G401 (cell line): ENCODE results near the gene SIL1. TPM values are rescaled to one million over a fixed set of nuclear protein-coding genes. Genes with fewer than 3 reads are reported as not detected.
A peak's percentile ranks its signal among the peaks of the same experiment; 100 is the strongest.
"Not testable (repeated sequence)": the region's sequence is repeated elsewhere in the genome, so short reads cannot be mapped to it uniquely, and the experiment has no call there.

Source experiments
- DNase-seq: peaks from one replicate; pipeline ENCODE4 v3.0.0-alpha.2; 2015; ENCODE audit warnings: low spot score
- in situ Hi-C: cut with HindIII; loops from 2 replicates; pipeline ENCODE4 v1.10.0; 2016; ENCODE audit warnings: low sequenced_read_pairs, mixed read lengths
- total RNA-seq: library from RNA; depleted of rRNA; stranded (reverse); fragments of >200 nt; shearing (Covaris generic); gene quantifications from 2 replicates; pipeline ENCODE4 v1.2.3, GENCODE V29; 2014

Gene SIL1
- total RNA-seq, 1 experiment from 2014 or later, result 66.4 TPM

DNA sequence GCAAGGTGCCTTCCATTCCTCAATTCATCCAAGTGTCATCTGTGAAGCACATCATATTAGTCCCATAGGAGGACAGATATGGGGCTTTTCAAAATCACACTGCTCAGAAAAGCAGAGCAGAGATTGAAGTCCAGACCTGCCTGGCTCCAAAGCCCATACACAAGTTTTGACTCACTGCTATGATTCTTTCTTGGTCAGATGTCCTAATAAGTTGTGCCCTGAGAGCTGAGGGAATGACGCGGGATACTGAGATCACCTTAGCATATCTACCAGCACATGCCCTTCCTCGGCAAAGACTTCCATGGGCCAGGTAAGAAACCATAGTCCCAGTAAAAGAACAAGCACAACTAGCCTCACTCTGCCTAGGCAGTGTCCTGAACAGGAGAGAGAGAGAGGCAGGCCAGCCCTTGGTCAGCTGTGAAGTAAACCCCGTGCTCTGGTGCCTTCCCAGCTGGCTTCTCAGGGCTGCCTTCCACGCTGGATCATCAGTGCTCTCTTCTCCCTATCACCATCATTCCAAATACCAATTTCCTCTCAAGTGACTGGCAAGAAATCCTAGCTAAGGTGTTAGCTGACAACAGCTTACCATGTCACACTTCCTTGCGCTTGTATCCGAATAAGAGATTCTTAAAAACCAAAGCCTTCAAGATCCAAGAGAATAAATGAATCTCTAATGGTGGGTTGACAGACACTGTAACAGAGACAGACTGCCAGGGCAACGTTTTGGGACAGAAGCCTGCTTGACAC is 73.2 kb downstream of the SIL1 start:
- in situ Hi-C loops, result no loop called here
- DNase-seq, result no peak

DNA sequence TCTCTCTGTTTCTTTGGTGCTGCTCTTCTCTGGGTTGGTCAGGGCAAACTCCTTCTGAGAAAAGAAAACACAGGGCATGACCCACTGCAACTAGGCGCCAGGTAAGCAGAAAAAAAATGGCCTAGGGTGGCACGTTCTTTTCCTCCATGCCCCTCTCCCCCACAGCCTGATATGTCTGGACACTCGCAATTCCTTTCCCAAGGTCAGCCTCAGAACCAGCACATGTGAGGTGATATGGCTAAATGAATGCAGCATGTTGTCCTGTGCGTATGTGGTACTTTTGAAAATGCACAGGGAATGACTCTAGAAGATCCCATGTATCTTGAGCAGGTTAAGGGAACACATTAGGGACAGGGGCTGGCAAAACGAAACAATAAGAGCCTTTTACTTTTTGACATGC is 77.0 kb downstream of the SIL1 start:
- in situ Hi-C loops, result no loop called here
- no peak for DNase-seq

- no peak for DNase-seq
- in situ Hi-C loops, result no loop called here
Measured at GRCh38 chr5:139120521-139120920, 77.6 kb downstream of the SIL1 start.

- in situ Hi-C loops, result no loop called here
Measured at GRCh38 chr5:139118804-139119203, 79.4 kb downstream of the SIL1 start.

DNA sequence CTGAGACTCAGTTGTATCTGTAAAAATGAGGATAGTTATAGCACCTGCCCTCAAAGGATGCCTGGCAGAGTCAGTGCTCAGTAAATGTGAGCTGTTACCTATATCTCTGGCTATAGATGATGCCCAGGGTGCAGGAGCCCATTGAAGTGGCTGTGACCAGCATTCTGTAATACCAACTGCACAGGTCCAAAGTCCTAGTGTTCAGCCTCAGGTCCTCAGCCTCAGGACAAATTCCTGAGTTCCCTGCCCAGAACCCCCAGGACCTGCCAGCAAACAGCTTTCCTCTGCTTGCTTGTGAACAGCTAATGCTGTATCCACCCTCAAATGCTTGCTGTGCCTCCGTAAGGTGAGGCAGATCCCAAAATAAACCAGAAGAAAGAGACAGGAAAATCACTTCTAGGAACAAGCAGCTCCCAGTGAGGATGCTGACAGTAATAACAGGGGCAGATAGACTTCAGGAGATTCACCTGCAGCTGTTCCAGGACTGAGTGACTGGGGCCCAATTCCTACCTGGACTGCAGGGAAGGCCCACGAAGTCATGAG is 80.8 kb downstream of the SIL1 start:
- DNase-seq, result no peak
- in situ Hi-C loops, result no loop called here

More at GRCh38 chr5:139118804-139119203, 79.4 kb downstream of the SIL1 start:
- DNase-seq, result no peak

DNA sequence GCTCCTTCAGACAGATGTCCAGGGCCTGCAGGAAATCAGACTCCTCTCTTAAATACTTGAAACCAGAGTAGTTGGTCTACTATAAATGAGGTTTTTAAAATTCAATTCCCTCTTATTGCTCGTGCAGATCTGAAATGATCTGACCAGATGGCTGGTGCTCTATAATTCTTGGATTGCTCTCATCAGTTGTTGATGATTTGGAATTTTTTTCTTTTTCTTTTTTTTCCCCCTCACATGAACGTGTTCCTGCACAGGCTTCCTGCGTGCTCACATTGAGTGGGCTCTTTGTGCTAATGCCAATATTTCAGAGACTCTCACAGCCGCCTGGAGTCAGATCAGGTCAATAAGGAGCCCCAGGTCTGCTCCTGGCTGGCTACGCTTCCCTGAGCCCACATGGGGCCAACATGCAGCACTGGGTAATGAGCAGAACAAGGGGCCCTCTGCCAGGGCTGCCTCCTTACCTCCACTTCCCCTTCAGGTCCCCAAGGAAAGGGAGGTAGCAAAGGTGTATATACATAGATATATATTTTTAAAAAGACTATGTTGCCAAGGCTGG is 82.0 kb downstream of the SIL1 start:
- in situ Hi-C loops, result no loop called here
- DNase-seq, result no peak

DNA sequence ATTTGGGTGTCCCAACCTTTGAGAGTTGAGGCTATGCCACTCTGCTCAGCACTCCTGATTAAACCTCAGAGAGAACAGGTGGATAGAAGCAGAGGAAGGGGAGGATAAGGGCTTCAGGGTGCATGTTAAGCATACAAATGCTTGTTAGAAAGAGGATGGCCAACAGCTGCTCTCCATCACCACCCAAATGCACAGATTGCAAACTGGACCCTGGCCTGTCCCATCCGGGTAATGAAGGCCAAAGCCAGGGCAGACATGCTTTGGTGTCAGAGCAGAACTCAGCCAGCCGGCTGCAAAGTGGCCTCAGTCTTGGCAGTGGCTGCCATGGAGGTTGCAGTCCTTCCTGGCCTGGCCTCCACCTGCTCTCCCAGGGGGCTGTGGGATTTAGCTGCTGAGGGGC is 84.3 kb downstream of the SIL1 start:
- DNase-seq, result no peak
- in situ Hi-C loops, result no loop called here

DNA sequence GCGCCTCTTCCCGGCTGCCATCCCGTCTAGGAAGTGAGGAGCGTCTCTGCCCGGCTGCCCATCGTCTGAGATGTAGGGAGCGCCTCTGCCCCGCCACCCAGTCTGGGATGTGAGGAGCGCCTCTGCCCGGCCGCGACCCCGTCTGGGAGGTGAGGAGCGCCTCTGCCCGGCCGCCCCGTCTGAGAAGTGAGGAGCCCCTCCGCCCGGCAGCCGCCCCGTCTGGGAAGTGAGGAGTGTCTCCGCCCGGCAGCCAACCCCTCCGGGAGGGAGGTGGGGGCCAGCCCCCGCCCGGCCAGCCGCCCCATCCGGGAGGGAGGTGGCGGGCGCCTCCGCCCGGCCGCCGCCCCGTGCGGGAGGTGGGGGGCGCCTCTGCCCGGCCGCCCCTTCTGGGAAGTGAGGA is 85.8 kb downstream of the SIL1 start:
- in situ Hi-C loops, DNase-seq: not testable (repeated sequence)

- in situ Hi-C loops, result no loop called here
- no peak for DNase-seq
Measured at GRCh38 chr5:139110526-139111168, 87.5 kb downstream of the SIL1 start.

DNA sequence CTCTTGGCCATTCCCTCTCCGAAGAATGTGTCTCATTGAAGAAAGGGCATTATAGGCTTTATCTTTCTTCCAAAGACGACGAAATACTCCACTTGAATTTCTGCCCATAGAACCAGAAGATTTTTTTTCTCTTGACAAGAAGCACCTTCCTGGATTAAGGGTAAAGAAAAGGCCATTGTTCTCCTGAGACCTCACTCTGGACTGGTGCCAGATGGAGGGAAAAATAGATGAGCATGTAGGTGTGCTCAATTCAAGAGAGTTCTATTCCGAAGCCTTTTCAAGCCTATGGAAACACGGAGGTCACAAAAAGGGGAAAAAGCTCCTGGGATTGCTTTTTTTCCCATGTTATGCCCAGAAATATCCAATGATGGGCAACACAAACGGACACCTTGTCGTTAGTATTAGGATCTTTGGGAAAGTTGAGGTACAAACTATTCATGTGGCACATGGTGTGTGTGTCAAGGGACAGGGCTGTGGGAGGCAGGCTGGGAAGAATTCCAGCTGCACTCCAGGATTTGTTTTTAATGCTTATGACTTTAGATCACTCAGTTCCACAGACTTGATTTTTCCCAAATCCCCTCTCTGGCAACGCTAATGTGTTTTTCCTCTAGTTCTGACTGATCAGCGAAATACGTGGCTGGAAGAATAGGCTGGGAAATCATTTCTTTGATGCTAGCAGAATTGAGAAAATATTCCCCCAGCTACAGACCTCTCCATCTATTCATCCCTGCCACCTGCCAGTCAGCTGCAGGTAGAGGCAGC is 89.9 kb downstream of the SIL1 start:
- in situ Hi-C loops, result no loop called here
- DNase-seq, result no peak

GRCh38 chr5:139105621-139106071 is 92.5 kb downstream of the SIL1 start:
- in situ Hi-C loops, result no loop called here
- DNase-seq, result peak; percentile 92

DNA sequence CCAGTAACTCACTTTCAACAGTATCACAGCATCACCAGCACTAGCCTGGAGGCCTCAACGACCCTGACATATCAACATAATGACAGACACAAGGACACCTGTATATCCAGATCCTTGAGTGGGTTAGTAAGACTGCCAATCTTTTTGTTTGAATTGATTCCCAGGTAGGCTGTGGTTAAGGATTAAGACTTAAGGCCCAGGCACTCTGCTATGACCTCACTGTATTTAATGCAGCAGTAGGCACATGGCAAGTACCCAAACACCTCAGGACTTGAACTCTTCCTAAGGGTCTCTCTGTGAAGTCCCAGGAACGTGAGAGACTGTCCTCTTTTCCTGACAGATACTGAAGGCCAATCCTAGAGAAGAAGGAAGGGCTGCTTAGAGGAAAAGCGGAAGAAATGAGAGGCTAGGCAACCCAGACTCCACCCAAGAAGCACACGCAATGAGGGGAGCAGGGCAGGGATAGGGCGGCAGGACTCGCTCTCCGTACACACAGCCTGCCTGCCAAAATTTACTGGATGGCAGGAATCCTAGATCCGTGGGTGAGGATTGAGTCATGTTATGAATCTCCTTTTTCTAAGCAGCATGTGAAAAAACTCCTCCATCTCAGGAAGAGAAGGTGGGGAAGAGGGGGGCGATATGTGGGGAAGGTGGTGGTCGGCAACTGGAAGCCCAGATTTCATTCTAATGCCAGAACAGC is 93.4 kb downstream of the SIL1 start:
- in situ Hi-C loops, result no loop called here

DNA sequence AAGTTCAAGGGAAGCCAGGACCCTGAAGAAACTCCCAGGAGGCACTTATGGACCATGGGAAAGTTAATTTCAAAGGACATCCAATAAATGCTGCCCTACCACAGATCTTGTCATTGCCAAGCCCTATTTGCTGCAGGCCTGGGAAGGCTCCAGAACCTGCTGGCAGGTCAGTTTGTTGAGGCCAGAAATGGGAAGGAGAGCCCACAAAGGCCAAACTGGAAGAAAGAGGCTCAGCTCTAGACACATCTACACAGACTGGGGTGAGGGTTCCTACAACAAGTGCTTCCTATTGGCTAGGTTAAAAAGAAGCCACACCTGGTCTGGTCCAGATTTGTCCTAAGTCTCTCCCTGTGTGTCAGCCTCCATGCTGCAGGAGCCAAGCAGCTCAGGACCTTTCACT is 94.4 kb downstream of the SIL1 start:
- in situ Hi-C loops, result no loop called here
- DNase-seq, result peak; percentile 63

More for the DNA sequence above, 93.4 kb downstream of the SIL1 start:
- DNase-seq, result peak; percentile 95

- DNase-seq, result no peak
- in situ Hi-C loops, result no loop called here
Measured at GRCh38 chr5:139100825-139101224, 97.3 kb downstream of the SIL1 start.

- in situ Hi-C loops, result no loop called here
- DNase-seq, result no peak
Measured at GRCh38 chr5:139094154-139095131, 103.7 kb downstream of the SIL1 start.

DNA sequence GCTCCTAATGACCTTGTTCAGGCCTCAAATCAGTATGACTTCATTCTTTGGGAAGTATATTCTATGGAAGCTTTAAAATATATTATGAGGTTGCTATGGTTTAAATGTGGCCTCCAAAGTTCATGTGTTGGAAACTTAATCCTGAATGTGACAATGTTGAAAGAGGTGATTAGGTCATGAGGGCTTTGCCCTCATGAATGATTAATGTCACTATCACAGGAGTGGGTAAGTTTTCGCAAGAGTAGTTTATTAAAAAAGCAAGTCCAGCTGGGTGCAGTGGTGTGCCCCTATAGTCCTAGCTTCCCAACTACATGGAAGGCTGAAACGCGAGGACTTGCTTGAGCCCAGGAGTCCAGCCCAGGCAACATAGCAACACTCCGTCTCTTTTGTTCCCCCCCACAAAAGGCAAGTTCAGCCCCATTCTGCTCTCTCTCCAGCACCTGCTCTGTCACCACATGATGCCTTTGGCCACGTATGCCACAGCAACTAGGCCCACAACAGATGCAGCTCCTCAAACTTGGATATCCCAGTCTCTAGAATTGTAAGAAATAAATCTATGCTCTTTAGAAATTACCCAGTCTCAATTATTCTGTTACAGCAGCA is 105.3 kb downstream of the SIL1 start:
- in situ Hi-C loops, result no loop called here
- no peak for DNase-seq

DNA sequence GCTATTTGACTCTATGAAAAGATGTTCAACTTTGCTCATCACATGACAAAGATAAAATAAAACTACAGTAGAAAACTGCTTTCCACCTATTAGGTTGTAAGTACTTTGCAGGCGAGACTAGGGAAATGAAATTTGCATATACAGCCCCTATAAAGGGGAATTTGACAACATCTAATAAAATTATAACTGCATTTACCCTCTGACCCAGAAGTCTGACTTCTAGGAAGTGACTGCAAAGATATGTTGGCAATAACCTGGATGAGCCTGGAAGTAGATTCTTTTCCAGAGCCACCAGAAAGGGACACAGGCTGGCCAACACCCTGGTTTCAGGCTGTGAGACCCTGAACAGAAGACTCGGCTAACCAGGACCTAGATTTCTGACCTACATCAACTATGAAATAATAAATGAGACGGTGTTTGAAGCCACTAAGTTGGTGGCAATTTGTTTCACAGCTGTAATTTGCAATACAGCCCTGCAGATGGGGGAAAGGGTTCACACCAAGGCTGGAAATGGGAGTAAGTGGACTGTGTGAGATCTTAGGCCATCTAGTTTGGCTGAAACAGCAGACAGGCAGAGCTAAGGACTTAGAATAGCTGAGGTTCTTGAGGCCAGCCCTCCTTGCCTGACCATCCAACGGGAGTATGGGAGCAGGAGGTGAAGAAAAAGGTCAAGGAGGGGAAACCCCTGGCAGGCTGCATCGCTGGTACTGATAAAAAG is 106.6 kb downstream of the SIL1 start:
- in situ Hi-C loops, result no loop called here
- DNase-seq, result peak; percentile 33
